K562 (cell line): ENCODE measurements around the gene SHISA3. TPM values are rescaled to one million over a fixed set of nuclear protein-coding genes. Genes with fewer than 3 reads are reported as not detected.

Experiments used
- ATAC-seq: fragments of 200-7000 bp; cut with Tn5 transposase; 3 replicates; pipeline ENCODE4 v1.9.1; 2020; ENCODE audit warnings: moderate library complexity
- BruUV-seq: library from RNA; stranded (reverse); fragments of 400-500 nt; replicated peaks from 2 replicates; lab custom pipeline; 2021; lab: Mats Ljungman, UMichigan
- CTCF ChIA-PET: fragments of 300-600 bp; formaldehyde crosslinking; extraction: SDS; loops from one replicate; lab custom pipeline; 2021; ENCODE audit warnings: low intra/inter-chr PET ratio; lab: Yijun Ruan, JAX
- POLR2A ChIA-PET: fragments of 300-600, 350-650 bp; sonication (Branson Sonifier 250); formaldehyde crosslinking; extraction: SDS; loops from one replicate; lab custom pipeline; 2021; ENCODE audit warnings: antibody characterized with exemption, inconsistent platforms; lab: Yijun Ruan, JAX
- DNase-seq, 4 experiments: peaks; one replicate each; pipeline versions ENCODE4 v3.0.0 to v3.0.0-alpha.2; 2011 to 2018; ENCODE audit warnings: low spot score in 3 of 4, mixed read lengths in 3 of 4; ENCODE audit errors: extremely low read depth in 1 of 4
- FAIRE-seq: peaks from 2 replicates; lab custom pipeline; 2011; peaks lifted over from hg19 to GRCh38; lab: Jason Lieb, UNC
- H2AFZ ChIP-seq: 2 replicates; pipeline ENCODE4 v1.6.0; 2011; ENCODE audit warnings: low read depth, low read length, control low read depth, inconsistent platforms
- H3K27ac ChIP-seq: fragments of 200-600 bp; 3 replicates; pipeline ENCODE4 v1.8.0; 2011; ENCODE audit warnings: low read depth, mild to moderate bottlenecking, control low read depth, inconsistent platforms, low read length, moderate library complexity, mixed read lengths; ENCODE audit errors: extremely low read depth
- H3K27me3 ChIP-seq, 2 experiments: fragments of 300-600 bp in 1 of 2; 2 replicates in 1 of 2; 3 replicates in 1 of 2; pipeline versions ENCODE4 v1.6.0 to v1.8.0; 2011; ENCODE audit warnings: inconsistent platforms in 2 of 2, low read length in 2 of 2, mild to moderate bottlenecking in 1 of 2, mixed read lengths in 1 of 2, moderate library complexity in 1 of 2; ENCODE audit not compliant: control insufficient read depth in 2 of 2, insufficient read depth in 2 of 2
- H3K36me3 ChIP-seq: fragments of 300-600 bp; 3 replicates; pipeline ENCODE4 v1.8.0; 2011; ENCODE audit warnings: mild to moderate bottlenecking, low read length, inconsistent platforms; ENCODE audit not compliant: control insufficient read depth, insufficient read depth
- H3K4me1 ChIP-seq, 2 experiments: fragments of 200-600 bp in 1 of 2; replicated peaks in 1 of 2; 2 replicates in 1 of 2; 3 replicates in 1 of 2; pipeline versions ENCODE4 v1.5.1 to v1.8.0; 2011; ENCODE audit warnings: inconsistent platforms in 2 of 2, low read length in 2 of 2, mild to moderate bottlenecking in 1 of 2, mixed read lengths in 1 of 2, moderate library complexity in 1 of 2; ENCODE audit not compliant: control insufficient read depth in 2 of 2, insufficient read depth in 2 of 2
- H3K4me2 ChIP-seq: 2 replicates; pipeline ENCODE4 v1.6.1; 2011; ENCODE audit warnings: low read length, control low read depth, inconsistent platforms, mixed read lengths; ENCODE audit not compliant: insufficient read depth
- H3K4me3 ChIP-seq: fragments of 200-600 bp; sonication (generic), shearing (Covaris generic); 2 replicates; pipeline ENCODE4 v1.5.1; 2016; ENCODE audit warnings: control low read depth, inconsistent platforms
- H3K79me2 ChIP-seq: fragments of 200-600 bp; 3 replicates; pipeline ENCODE4 v1.8.0; 2011; ENCODE audit warnings: low read length, inconsistent platforms; ENCODE audit not compliant: control insufficient read depth, insufficient read depth
- H3K9ac ChIP-seq, 2 experiments: 2 replicates each; pipeline versions ENCODE4 v1.6.0 to v1.6.1; 2011; ENCODE audit warnings: low read depth in 2 of 2, low read length in 2 of 2, control low read depth in 1 of 2, inconsistent platforms in 1 of 2, mild to moderate bottlenecking in 1 of 2, mixed read lengths in 1 of 2; ENCODE audit not compliant: insufficient read depth in 1 of 2
- H3K9me1 ChIP-seq: one replicate; pipeline ENCODE4 v1.6.0; 2011; ENCODE audit warnings: inconsistent platforms, mild to moderate bottlenecking, low read length, moderate library complexity; ENCODE audit not compliant: control insufficient read depth, insufficient read depth
- H3K9me3 ChIP-seq: replicated peaks from 2 replicates; pipeline ENCODE4 v1.5.1; 2011; ENCODE audit warnings: low read depth, low read length, inconsistent platforms; ENCODE audit not compliant: control insufficient read depth, insufficient read depth
- H4K20me1 ChIP-seq: replicated peaks from 2 replicates; pipeline ENCODE4 v1.6.1; 2011; ENCODE audit warnings: low read length, inconsistent platforms, mixed read lengths; ENCODE audit not compliant: control insufficient read depth, insufficient read depth
- ARID1B ChIP-seq: fragments of 450-650 bp; IDR thresholded peaks from 2 replicates; pipeline ENCODE4 v1.6.1; 2016; ENCODE audit warnings: antibody characterized with exemption, mild to moderate bottlenecking, inconsistent platforms
- ASH1L ChIP-seq: fragments of 450-650 bp; IDR thresholded peaks from 2 replicates; pipeline ENCODE4 v1.6.1; 2018; ENCODE audit warnings: borderline replicate concordance, mild to moderate bottlenecking, low read depth; ENCODE audit not compliant: partially characterized antibody
- CHD1 ChIP-seq: fragments of 200-600 bp; sonication (generic); IDR thresholded peaks from one replicate; pipeline ENCODE4 v1.6.1; 2012; ENCODE audit warnings: mild to moderate bottlenecking, moderate library complexity, low read length, inconsistent platforms
- ESRRB ChIP-seq: fragments of 250-450 bp; sonication (Bioruptor Pico); IDR thresholded peaks from 2 replicates; pipeline ENCODE4 v1.5.0; 2020; ENCODE audit warnings: mild to moderate bottlenecking, moderate library complexity, borderline replicate concordance
- HNRNPK ChIP-seq: fragments of 200-400 bp; formaldehyde crosslinking; IDR thresholded peaks from one replicate; pipeline ENCODE4 v1.6.1; 2018; ENCODE audit warnings: mild to moderate bottlenecking, low read depth, low read length; ENCODE audit not compliant: poor library complexity, severe bottlenecking
- KLF13 ChIP-seq: fragments of 450-650 bp; IDR thresholded peaks from 2 replicates; pipeline ENCODE4 v1.6.1; 2016; ENCODE audit warnings: missing genetic modification characterization, low read depth, mild to moderate bottlenecking, missing compliant biosample characterization, moderate library complexity, borderline replicate concordance
- MYNN ChIP-seq, 2 experiments: sonication (generic); formaldehyde crosslinking in 1 of 2; IDR thresholded peaks; 2 replicates each; pipeline versions ENCODE4 v1.5.0 to v1.6.1; 2016 to 2020; ENCODE audit warnings: antibody characterized with exemption in 1 of 2, missing genetic modification reagents in 1 of 2
- SFPQ ChIP-seq: fragments of 200-400 bp; formaldehyde crosslinking; IDR thresholded peaks from 2 replicates; pipeline ENCODE4 v1.6.1; 2017; ENCODE audit warnings: mild to moderate bottlenecking, low read depth, low read length, moderate library complexity
- SMC3 ChIP-seq: conservative IDR thresholded peaks from 2 replicates; pipeline ENCODE4 v1.6.1; 2011; ENCODE audit warnings: low read depth, low read length, improper control_type of control experiment; ENCODE audit not compliant: insufficient read depth
- TCF7 ChIP-seq: sonication (generic); IDR thresholded peaks from 2 replicates; pipeline ENCODE4 v1.6.1; 2016; ENCODE audit warnings: antibody characterized with exemption, borderline replicate concordance
- TFAM ChIP-seq: fragments of 250-450 bp; sonication (Bioruptor Pico); conservative IDR thresholded peaks from 2 replicates; pipeline ENCODE4 v1.5.0; 2021; ENCODE audit warnings: mild to moderate bottlenecking, moderate library complexity
- TGIF2 ChIP-seq: sonication (generic); formaldehyde crosslinking; IDR thresholded peaks from 2 replicates; pipeline ENCODE4 v1.8.1; 2022; ENCODE audit warnings: mild to moderate bottlenecking, missing genetic modification reagents, moderate library complexity
- ZNF232 ChIP-seq: sonication (generic); formaldehyde crosslinking; IDR thresholded peaks from 2 replicates; pipeline ENCODE4 v1.8.0; 2022; ENCODE audit warnings: mild to moderate bottlenecking, missing genetic modification reagents
- ZNF282 ChIP-seq: sonication (generic); formaldehyde crosslinking; IDR thresholded peaks from 2 replicates; pipeline ENCODE4 v1.8.1; 2023; ENCODE audit warnings: missing genetic modification reagents
- ZNF316 ChIP-seq: fragments of 450-650 bp; IDR thresholded peaks from 2 replicates; pipeline ENCODE4 v1.6.1; 2016
- ZNF778 ChIP-seq: fragments of 450-650 bp; formaldehyde crosslinking; IDR thresholded peaks from 2 replicates; pipeline ENCODE4 v1.4.0; 2020; ENCODE audit warnings: mild to moderate bottlenecking, moderate library complexity
- ZSCAN29 ChIP-seq: fragments of 450-650 bp; IDR thresholded peaks from 2 replicates; pipeline ENCODE4 v1.6.1; 2017
- WGBS: fragments of 100-300 bp; shearing (Covaris generic); methylation state at CpG from one replicate; pipeline ENCODE4 v1.1.6; 2016; ENCODE audit warnings: low coverage, mixed read lengths; ENCODE audit not compliant: insufficient coverage; ENCODE audit errors: missing lambda C conversion rate; 5-methylcytosine and 5-hydroxymethylcytosine counted together
- in situ Hi-C: fragments of 300-500 bp; cut with MboI; formaldehyde crosslinking; loops from 4 replicates; pipeline ENCODE4 v1.15.0; 2018; ENCODE audit warnings: inconsistent platforms, mixed read lengths
- intact Hi-C: fragments of 100-400 bp; cut with micrococcal nuclease; formaldehyde crosslinking; loops from 2 replicates; pipeline ENCODE4 v1.14.2; 2022
- polyA plus RNA-seq, 8 experiments: library from polyadenylated mRNA; depleted of rRNA in 4 of 8; stranded (reverse) in 5 of 8; unstranded in 3 of 8; fragments of >200 nt; fragmentation: Nextera tagmentation in 2 of 8; fragmentation: Illumina TruSeq in 1 of 8; extraction: Ambion mirVana in 2 of 8; extraction: Trizol in 1 of 8; gene quantifications; 2 replicates each; pipeline versions ENCODE4 v1.2.1 to v1.2.3, GENCODE V29; 2011 to 2014; ENCODE audit warnings: inconsistent platforms in 1 of 8, missing spikeins in 1 of 8
- total RNA-seq, 7 experiments: library from RNA; depleted of rRNA in 6 of 7; stranded (reverse); fragments of >200 nt in 6 of 7; fragmentation: Illumina TruSeq in 2 of 7; extraction: Trizol in 2 of 7; gene quantifications; 2 replicates each; pipeline versions ENCODE4 v1.2.1 to v1.2.3, GENCODE V29; 2011 to 2021; ENCODE audit warnings: low replicate concordance in 1 of 7

Gene SHISA3
- total and polyA plus RNA-seq, 9 of the 15 experiments (the other 6 are each of a cell fraction or from before 2014, with no cell fraction given) = not detected

- in situ Hi-C loops = no loop called here
- Histone ChIP-seq H3K79me2 (no peaks in the 10 kb centered on the region), H3K9me1 (no peaks in the 10 kb centered on the region), H3K4me3 (no peak overlapping the region), H3K27ac (no peak overlapping the region), H3K9ac (no peak overlapping the region), H3K4me2 (no peak overlapping the region), H3K9me3 (no peaks in the 10 kb centered on the region), H4K20me1 (no peaks in the 10 kb centered on the region), H3K27me3 (peaks cover 0 to 35% of the 10 kb centered on the region in 2 experiments; a peak in 2 of 5 replicates), H2AFZ (no peak overlapping the region), H3K4me1 (no peaks in the 10 kb centered on the region; a peak in 1 of 5 replicates), H3K36me3 (no peaks in the 10 kb centered on the region)
- FAIRE-seq (no peak), DNase-seq (no peak), ATAC-seq (no peak)
- intact Hi-C loops = no loop called here
- 0% methylated on average over 10 of the region's 10 CpGs for WGBS
- BruUV-seq = no TSS peak
- ChIA-PET POLR2A (no interaction called here), CTCF (no interaction called here)
- no peak for TF ChIP-seq SMC3
- TF ChIP-seq TGIF2 (CRISPR knock-in tag) = no peak
- no peak for TF ChIP-seq HNRNPK
- TF ChIP-seq ZNF232 (CRISPR knock-in tag) = no peak
- TF ChIP-seq ARID1B = no peak
- TF ChIP-seq ZNF316 = no peak
- TF ChIP-seq TCF7 = no peak
- TF ChIP-seq ZSCAN29 = no peak
- no peak for TF ChIP-seq ESRRB
- TF ChIP-seq CHD1 = no peak
- TF ChIP-seq SFPQ = no peak
- no peak for TF ChIP-seq MYNN (IDR thresholded peaks at IDR 0.05)
- no peak for TF ChIP-seq MYNN (CRISPR knock-in tag; IDR thresholded peaks at IDR 0.05)
- no peak for TF ChIP-seq KLF13
- no peak for TF ChIP-seq ASH1L
- TF ChIP-seq ZNF778 = no peak
- TF ChIP-seq TFAM (CRISPR knock-in tag) = no peak
- no peak for TF ChIP-seq ZNF282 (CRISPR knock-in tag)
Observed at GRCh38 chr4:42399393-42399792, 2.1 kb downstream of the SHISA3 start.
